Prostate gland (tissue), 2 donors: ENCODE data around the gene KITLG.

Source experiments
- CTCF ChIP-seq, 4 experiments: fragments of 200-600 bp in 2 of 4; fragments of 450-650 bp in 2 of 4; sonication (generic) in 2 of 4; IDR thresholded peaks; 1 replicate in 3 of 4; 2 replicates in 1 of 4; pipeline ENCODE4 v1.5.1; 2016 to 2019; ENCODE audit warnings: antibody characterized with exemption in 4 of 4, mild to moderate bottlenecking in 2 of 4, moderate library complexity in 2 of 4
- POLR2A ChIP-seq: fragments of 450-650 bp; IDR thresholded peaks from one replicate; pipeline ENCODE4 v1.6.1; 2016; ENCODE audit warnings: antibody characterized with exemption, mild to moderate bottlenecking

DNA sequence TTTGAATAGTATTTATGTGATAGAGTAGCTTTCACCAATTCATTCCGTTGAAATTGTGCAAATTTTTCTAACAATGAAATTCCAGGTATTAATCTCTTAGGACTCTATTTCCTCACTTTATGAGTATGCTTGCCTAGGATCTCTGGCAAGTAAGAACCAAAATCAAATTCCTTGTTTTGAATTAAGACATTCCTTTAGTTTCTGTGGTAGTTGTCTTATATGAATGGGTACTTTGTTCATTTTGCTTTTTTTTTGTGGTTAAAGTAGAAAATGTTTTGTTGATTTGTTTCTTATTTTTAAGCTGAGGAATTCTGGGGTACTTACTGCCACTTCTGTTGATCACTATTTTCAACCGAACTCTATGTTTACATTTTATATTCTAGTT lies 59.8 kb downstream of the KITLG start:
- TF ChIP-seq POLR2A, result no peak
- TF ChIP-seq CTCF (IDR thresholded peaks at IDR 0.05), result no peak
